ENCODE measurements around the gene MAST2. TPM values are rescaled to one million over a fixed set of nuclear protein-coding genes. Genes with fewer than 3 reads are reported as not detected.
A peak's percentile ranks its signal among the peaks of the same experiment; 100 is the strongest.

Gene MAST2
- total and polyA plus RNA-seq, 9 of the 15 experiments (the other 6 are each of a cell fraction or from before 2014, with no cell fraction given) = 0.73 to 32.0 (median 17.8) TPM

DNA sequence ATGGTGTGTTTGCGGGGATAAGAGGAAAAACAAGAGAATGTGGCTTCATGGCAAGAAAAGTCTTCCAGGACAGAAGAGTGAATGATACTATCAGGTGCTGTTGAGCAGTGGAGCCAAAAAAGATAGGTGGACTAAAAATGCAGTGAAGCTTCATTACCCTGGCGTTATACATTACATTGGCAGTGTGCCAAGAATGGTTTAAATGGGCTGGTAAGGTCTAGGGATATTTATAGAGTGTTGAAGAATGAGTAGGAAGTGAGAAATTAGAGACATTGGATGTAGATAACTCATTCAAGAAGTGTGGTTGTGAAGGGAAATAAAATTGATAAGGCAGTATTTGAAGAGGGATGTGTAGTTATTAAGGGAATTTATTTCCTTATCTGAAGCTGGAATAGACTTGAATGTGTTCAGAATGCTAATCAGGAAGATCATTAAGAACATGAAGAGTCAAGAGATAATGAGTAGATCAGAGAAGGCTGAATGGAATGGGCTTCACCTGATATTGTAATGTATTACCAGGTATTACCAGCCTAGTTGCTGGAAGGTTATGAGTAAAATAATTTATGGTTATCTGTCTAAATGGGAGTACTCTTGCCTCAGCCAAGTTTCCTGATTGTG lies 72.7 kb downstream of the MAST2 start (continued):
- TF ChIP-seq NFYB (IDR thresholded peaks at IDR 0.05; ENCODE audit: extremely low read depth, insufficient read length) (no peak), RAD21 (CRISPR knock-in tag; conservative IDR thresholded peaks at IDR 0.05 in 1 of 2, IDR thresholded peaks at IDR 0.05 in 1 of 2) (peak in 1 of 2 experiments; percentile 56; a peak in 2 of 4 replicates), FOXP1 (CRISPR knock-in tag; IDR thresholded peaks at IDR 0.05) (no peak), CBFB (CRISPR knock-in tag; IDR thresholded peaks at IDR 0.05) (no peak), ZNF316 (IDR thresholded peaks at IDR 0.05) (no peak), CC2D1A (IDR thresholded peaks at IDR 0.05) (no peak), CSDE1 (IDR thresholded peaks at IDR 0.05) (no peak), ZFPM2 (CRISPR knock-in tag; IDR thresholded peaks at IDR 0.05) (no peak), MBD1 (CRISPR knock-in tag; IDR thresholded peaks at IDR 0.05) (no peak), ARID3A (IDR thresholded peaks at IDR 0.05; ENCODE audit: borderline replicate concordance, low read depth, low read length) (no peak), SMAD1 (IDR thresholded peaks at IDR 0.05; ENCODE audit: low read depth, low read length, partially characterized antibody) (peak; percentile 95), PURB (CRISPR knock-in tag; IDR thresholded peaks at IDR 0.05; ENCODE audit: low read depth) (no peak), NONO (IDR thresholded peaks at IDR 0.05; ENCODE audit: low read depth in 2 of 2, low read length in 1 of 2) (0 out of 4 replicates have a peak, but pooled peaks of 1 of the 2 experiments have one; percentile 12)
- TF ChIP-seq, protein P1, sequence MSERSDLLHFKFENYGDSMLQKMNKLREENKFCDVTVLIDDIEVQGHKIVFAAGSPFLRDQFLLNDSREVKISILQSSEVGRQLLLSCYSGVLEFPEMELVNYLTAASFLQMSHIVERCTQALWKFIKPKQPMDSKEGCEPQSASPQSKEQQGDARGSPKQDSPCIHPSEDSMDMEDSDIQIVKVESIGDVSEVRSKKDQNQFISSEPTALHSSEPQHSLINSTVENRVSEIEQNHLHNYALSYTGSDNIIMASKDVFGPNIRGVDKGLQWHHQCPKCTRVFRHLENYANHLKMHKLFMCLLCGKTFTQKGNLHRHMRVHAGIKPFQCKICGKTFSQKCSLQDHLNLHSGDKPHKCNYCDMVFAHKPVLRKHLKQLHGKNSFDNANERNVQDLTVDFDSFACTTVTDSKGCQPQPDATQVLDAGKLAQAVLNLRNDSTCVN (CRISPR knock-in tag; IDR thresholded peaks at IDR 0.05) = no peak
- TF ChIP-seq, protein P2, sequence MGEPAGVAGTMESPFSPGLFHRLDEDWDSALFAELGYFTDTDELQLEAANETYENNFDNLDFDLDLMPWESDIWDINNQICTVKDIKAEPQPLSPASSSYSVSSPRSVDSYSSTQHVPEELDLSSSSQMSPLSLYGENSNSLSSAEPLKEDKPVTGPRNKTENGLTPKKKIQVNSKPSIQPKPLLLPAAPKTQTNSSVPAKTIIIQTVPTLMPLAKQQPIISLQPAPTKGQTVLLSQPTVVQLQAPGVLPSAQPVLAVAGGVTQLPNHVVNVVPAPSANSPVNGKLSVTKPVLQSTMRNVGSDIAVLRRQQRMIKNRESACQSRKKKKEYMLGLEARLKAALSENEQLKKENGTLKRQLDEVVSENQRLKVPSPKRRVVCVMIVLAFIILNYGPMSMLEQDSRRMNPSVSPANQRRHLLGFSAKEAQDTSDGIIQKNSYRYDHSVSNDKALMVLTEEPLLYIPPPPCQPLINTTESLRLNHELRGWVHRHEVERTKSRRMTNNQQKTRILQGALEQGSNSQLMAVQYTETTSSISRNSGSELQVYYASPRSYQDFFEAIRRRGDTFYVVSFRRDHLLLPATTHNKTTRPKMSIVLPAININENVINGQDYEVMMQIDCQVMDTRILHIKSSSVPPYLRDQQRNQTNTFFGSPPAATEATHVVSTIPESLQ (CRISPR knock-in tag; IDR thresholded peaks at IDR 0.05) = no peak
- TF ChIP-seq, protein P3, sequence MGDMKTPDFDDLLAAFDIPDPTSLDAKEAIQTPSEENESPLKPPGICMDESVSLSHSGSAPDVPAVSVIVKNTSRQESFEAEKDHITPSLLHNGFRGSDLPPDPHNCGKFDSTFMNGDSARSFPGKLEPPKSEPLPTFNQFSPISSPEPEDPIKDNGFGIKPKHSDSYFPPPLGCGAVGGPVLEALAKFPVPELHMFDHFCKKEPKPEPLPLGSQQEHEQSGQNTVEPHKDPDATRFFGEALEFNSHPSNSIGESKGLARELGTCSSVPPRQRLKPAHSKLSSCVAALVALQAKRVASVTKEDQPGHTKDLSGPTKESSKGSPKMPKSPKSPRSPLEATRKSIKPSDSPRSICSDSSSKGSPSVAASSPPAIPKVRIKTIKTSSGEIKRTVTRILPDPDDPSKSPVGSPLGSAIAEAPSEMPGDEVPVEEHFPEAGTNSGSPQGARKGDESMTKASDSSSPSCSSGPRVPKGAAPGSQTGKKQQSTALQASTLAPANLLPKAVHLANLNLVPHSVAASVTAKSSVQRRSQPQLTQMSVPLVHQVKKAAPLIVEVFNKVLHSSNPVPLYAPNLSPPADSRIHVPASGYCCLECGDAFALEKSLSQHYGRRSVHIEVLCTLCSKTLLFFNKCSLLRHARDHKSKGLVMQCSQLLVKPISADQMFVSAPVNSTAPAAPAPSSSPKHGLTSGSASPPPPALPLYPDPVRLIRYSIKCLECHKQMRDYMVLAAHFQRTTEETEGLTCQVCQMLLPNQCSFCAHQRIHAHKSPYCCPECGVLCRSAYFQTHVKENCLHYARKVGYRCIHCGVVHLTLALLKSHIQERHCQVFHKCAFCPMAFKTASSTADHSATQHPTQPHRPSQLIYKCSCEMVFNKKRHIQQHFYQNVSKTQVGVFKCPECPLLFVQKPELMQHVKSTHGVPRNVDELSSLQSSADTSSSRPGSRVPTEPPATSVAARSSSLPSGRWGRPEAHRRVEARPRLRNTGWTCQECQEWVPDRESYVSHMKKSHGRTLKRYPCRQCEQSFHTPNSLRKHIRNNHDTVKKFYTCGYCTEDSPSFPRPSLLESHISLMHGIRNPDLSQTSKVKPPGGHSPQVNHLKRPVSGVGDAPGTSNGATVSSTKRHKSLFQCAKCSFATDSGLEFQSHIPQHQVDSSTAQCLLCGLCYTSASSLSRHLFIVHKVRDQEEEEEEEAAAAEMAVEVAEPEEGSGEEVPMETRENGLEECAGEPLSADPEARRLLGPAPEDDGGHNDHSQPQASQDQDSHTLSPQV (IDR thresholded peaks at IDR 0.05) = no peak
